ENCODE results near the gene AFAP1. TPM values are rescaled to one million over a fixed set of nuclear protein-coding genes. Genes with fewer than 3 reads are reported as not detected.

Gene AFAP1
- total RNA-seq, 1 experiment from 2014 or later = 94.7 TPM

- intact Hi-C loops (cut with micrococcal nuclease; ENCODE audit: unreplicated experiment) = no loop called here
- H3K36me3 ChIP-seq (ENCODE audit: control insufficient read depth, insufficient read depth, low read length) = no peaks in the 10 kb centered on the region
- BruUV-seq (replicated peaks) = no TSS peak
- in situ Hi-C loops (cut with HindIII; ENCODE audit: low pct_unique_long_range_greater_than_20kb, low sequenced_read_pairs) = no loop called here
- ChIA-PET POLR2A (interaction anchor here (0.6 kb wide), 2 partner anchors 12 to 13 kb away, joined by 3 to 5 read pairs; no protein-coding TSS in a partner anchor), CTCF (no interaction called here)
- H3K27me3 ChIP-seq (ENCODE audit: control insufficient read depth, insufficient read depth, low read length) = no peaks in the 10 kb centered on the region
- no peaks in the 10 kb centered on the region for H3K9me3 ChIP-seq (ENCODE audit: control insufficient read depth, insufficient read depth, low read depth, low read length)
- peak; percentile 6; the same call in 1 of the 2 replicates for ATAC-seq
- DNase-seq (ENCODE audit: low read depth, low spot score) = no peak
- no peak overlapping the region for H3K4me3 ChIP-seq (ENCODE audit: low read depth in 2 of 2, low read length in 2 of 2)
- H3K27ac ChIP-seq (ENCODE audit: low read length) = peak overlapping the region; percentile 85
- H3K4me1 ChIP-seq (ENCODE audit: control insufficient read depth, insufficient read depth, low read length) = peaks cover 84% of the 10 kb centered on the region
- no peak for TF ChIP-seq CTCF (IDR thresholded peaks at IDR 0.05)
- no peak for TF ChIP-seq SIN3A (IDR thresholded peaks at IDR 0.05; ENCODE audit: borderline replicate concordance, insufficient read depth, low read depth, low read length)
- no peak for TF ChIP-seq POLR2AphosphoS5 (IDR thresholded peaks at IDR 0.05; ENCODE audit: low read depth, low read length)
These were observed 28.0 kb upstream of the AFAP1 start for GRCh38 chr4:7967501-7968261.

GRCh38 chr4:7967063-7967440 lies 27.4 kb upstream of the AFAP1 start:
- H3K4me1 ChIP-seq (ENCODE audit: control insufficient read depth, insufficient read depth, low read length) = peaks cover 80% of the 10 kb centered on the region
- TF ChIP-seq CTCF (IDR thresholded peaks at IDR 0.05) (no peak), TCF7L2 (IDR thresholded peaks at IDR 0.05; ENCODE audit: low read depth, low read length) (no peak), POLR2AphosphoS5 (IDR thresholded peaks at IDR 0.05; ENCODE audit: low read depth, low read length) (no peak), REST (IDR thresholded peaks at IDR 0.05; ENCODE audit: insufficient read depth in 1 of 2, low read depth in 2 of 2, low read length in 1 of 2) (no peak), SIN3A (IDR thresholded peaks at IDR 0.05; ENCODE audit: borderline replicate concordance, insufficient read depth, low read depth, low read length) (no peak)
- H3K36me3 ChIP-seq (ENCODE audit: control insufficient read depth, insufficient read depth, low read length) = no peaks in the 10 kb centered on the region
- H3K4me3 ChIP-seq (ENCODE audit: low read depth in 2 of 2, low read length in 2 of 2) = no peak overlapping the region
- peak overlapping the region; percentile 85 for H3K27ac ChIP-seq (ENCODE audit: low read length)
- DNase-seq (ENCODE audit: low read depth, low spot score) (no peak), ATAC-seq (no peak)
- BruUV-seq (replicated peaks) = no TSS peak
- no peaks in the 10 kb centered on the region for H3K9me3 ChIP-seq (ENCODE audit: control insufficient read depth, insufficient read depth, low read depth, low read length)
- in situ Hi-C loops (cut with HindIII; ENCODE audit: low pct_unique_long_range_greater_than_20kb, low sequenced_read_pairs) (no loop called here), intact Hi-C loops (cut with micrococcal nuclease; ENCODE audit: unreplicated experiment) (no loop called here)
- H3K27me3 ChIP-seq (ENCODE audit: control insufficient read depth, insufficient read depth, low read length) = no peaks in the 10 kb centered on the region
- CTCF ChIA-PET = no interaction called here
- POLR2A ChIA-PET = interaction anchor here (0.6 kb wide), 1 partner anchor 14 kb away, joined by 5 read pairs; no protein-coding TSS in a partner anchor
